Cortex of kidney (tissue), 1 donor: Measurements from ENCODE around the gene JAZF1.

ENCODE experiments used
- DNase-seq: peaks from one replicate; lab custom pipeline; 2025; lab: John Stamatoyannopoulos, UW

Gene JAZF1

DNA sequence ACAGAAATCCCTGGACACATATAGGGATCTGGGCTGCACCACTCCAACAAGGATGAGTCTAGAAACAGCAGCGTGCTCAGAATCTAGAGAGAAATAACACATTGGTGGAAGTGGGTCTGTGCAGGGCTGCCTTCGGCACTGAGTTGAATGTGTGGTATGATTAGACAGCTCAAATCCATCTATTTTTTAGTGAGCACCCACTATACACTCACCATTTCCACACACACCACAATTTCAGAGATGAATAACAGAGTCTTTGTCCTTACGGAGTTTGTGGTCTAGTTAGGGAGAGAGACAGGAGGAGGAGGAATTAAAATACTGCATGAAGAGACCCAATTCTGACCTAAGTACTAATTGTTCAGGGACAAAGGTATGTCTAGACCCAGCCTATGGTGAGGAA is 44.2 kb downstream of the JAZF1 start:
- DNase-seq: no peak

DNA sequence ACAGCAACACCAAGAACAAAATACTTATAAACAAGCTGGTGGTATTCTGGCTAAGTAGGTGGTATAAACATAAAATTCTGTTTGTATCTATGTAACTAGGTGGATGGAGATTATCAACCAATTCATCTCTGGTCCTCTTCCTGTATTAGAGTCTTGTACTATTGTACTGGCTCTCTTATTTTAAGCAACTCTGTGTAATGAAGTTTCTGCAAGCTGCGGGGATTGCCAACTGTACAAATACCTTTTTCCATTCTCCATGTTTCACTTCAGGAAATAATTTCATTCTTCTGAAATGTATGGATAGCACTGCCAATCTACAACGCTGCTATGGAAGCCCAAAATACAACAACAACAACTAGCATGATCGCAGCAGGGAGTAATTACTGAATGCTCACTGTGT is 44.8 kb downstream of the JAZF1 start:
- no peak for DNase-seq

DNA sequence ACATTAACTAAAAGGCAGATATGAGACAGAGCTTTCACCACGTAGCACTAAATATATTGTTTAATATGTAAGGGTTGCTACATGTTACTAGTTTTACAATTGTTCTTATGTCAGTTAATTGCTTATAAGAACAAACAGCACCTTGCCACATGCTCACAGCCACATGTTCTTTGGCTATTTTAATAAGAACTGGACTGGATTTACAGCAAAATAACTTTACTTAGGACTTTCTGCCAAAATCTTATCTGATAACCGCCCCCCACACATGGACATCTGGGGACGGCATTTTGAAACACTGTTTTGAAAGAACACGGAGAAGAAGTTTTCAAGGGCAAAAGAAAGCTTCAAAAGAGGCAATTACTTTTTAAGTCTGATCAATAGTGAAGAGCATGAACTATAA is 45.3 kb downstream of the JAZF1 start:
- DNase-seq: no peak

GRCh38 chr7:28133872-28134271 is 46.7 kb downstream of the JAZF1 start:
- no peak for DNase-seq

- no peak for DNase-seq
Observed at GRCh38 chr7:28132959-28133870, 47.4 kb downstream of the JAZF1 start.

GRCh38 chr7:28130277-28130676 is 50.3 kb downstream of the JAZF1 start:
- DNase-seq: no peak

DNA sequence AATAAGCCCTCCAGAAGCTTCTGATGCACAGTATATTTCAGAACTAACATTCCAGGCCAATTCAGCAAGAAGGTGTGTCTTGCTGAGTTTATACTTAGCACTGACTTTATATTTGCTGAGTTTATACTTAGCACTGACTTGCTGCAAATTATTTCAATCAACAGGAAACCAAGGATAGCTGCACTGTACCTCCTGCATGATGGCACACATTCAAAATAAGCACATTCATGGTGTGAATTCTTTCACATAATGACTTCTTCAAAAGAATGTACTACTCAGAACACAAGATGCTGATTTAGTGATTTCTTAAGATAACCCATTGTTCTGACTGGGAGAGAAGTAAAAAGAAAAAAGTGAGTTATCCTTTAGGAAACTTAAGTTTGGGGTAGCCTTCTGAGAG is 52.0 kb downstream of the JAZF1 start:
- no peak for DNase-seq

- no peak for DNase-seq
Observed at GRCh38 chr7:28126410-28127041, 54.1 kb downstream of the JAZF1 start.

DNA sequence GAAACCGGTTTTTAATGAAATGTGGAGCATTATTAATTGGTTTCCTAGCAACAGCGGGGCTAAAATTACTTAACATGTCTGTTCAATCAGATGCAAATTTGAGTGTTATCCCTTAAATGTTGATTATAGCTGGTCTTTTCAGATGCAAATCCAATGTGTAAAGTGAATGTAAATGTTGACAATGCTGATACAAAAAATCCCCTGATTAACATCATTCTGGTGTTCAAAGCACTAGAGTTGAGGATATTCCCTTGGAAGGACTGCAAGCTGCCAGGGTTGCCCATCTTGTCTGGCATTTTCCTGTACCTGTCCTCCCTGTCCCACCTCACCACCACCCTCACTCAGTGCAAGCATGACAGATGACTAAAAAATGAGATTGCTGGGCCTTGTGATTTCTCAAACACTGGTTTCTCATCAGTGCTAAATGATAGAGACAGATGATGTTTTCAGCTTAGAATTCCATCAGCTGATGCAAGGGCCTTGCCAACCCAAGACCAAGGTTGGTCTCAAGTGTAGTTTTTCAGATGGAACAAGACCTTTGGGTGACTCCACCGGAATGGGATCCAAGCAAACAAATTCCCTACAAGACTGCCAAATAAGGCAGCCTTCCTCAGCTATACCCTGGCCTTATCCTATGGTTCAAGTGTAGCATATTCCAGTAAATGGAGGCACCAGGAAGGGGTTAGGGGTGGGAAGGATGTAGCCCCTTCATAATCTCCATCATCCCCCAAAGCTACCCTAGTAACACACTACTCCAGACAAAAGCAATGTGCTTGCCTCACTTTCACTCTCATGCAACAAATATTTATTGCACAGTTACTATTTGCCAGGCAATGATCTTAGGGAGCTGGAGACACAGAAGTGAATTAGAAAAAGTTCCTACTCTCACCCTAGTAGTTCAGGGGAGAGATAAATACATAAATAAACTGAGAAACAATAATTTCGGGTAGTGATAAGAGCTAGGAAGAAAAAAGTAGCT is 54.9 kb downstream of the JAZF1 start:
- no peak for DNase-seq

- no peak for DNase-seq
Observed at GRCh38 chr7:28124413-28124812, 56.2 kb downstream of the JAZF1 start.

DNA sequence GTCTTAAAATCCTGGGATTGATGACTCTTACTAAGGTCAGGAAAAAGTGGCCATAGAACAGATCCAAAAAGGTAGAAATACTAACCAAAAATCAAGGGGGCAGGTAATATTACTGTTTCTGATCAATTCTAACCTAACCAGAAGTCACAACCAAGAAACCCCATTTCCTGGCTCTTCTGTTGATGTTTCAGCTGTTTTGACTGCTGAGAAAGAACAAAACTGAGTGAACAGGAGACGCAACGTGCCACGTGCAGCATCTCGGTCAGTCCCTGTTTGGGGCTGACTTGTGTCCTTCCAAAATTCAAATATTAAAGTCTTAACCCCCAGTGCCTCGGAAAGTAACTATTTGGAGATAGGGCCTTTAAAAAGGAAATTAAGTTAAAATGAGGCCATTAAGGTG is 56.8 kb downstream of the JAZF1 start:
- no peak for DNase-seq

GRCh38 chr7:28121496-28121895 is 59.1 kb downstream of the JAZF1 start:
- DNase-seq: no peak

DNA sequence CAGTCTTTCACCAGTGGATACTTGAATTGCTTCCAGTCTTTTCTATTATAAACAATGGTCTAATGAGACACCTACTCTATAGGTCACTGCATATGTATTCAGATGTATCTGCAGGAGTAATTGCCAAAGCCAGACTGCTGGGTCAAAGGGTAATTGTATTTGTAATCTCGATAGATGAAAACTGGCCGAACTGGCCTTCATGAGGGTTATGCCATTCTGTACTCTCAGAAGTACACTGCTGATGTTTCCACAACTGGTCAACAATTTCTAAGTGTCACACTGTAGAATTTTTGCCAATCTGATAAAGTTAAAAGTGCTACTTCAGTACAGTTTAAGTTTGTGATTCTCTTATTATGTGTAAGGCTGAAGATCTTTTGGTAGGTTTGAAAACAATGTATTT is 64.6 kb downstream of the JAZF1 start:
- no peak for DNase-seq

DNA sequence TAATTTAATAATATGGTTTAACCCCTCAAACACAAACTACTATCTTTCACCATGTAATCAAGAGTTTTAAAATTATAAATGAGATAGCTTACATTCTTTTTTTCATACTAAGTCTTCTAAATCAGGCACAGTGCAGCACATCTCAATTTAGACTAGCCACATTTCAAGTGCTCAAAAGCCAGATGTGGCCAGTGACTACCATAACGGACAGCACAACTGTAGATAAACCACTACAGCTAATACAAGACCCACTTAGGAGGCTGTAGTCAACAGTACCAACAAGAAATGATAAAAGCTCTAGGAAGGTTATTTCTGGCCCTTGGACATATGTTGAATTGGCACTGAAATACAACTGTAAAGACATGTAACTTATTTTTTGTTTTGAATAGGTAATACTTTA is 65.3 kb downstream of the JAZF1 start:
- no peak for DNase-seq

DNA sequence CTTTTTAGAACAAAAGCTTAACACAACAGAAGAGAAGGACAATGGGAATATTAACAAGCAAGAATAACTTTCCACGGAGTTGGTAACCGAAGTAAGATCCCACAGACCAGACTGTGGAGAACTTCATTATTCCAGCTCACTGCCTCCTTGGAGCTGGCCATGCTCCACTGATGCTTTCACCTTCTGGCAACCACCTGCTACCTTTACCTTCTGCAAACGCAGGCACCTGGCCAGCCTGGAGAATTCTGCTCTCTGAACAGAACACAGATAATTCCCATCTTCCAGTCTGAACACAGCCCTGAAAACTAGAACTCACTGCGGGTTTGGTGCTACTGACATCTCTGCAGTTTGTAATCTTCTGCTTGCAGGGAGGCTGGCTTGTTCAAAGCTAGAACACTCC is 66.5 kb downstream of the JAZF1 start:
- no peak for DNase-seq

- no peak for DNase-seq
Observed at GRCh38 chr7:28112883-28113540, 67.6 kb downstream of the JAZF1 start.

DNA sequence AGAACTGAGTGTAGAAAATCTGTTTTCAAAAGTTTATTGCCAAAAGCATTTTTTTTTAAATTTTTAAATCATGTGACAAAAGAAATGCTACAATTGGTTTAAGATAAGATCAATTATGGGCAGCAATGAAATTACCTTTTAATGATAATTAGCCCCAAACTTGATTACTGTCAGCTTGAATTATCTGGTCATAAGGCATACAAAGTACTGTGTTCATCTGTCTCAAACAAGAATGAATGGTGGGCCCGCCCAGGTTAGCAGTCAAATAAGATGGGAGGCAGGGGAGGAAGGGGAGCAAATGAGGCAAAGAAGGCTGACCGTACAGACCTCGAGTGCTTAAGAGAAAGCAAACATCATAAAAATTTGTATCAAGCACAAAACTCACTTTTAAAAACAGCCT is 68.1 kb downstream of the JAZF1 start:
- no peak for DNase-seq

DNA sequence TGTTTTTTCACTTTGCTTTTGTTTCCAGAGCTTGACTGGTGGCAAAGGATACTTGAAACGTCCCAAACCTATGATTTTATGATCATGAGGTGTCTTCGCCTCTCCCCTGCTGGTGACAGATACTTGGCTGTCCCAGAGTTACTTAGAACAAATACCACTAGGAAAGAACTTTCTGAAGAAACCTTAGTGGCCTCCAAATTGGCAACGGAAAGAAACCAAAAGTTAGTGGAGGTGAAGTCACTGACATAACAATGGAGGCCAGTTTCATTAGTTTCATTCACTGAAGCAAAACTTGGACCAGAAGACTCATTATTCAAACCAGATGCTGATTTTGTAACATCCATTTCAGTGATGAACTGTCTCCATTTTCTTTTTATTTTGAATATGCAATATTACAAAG is 68.6 kb downstream of the JAZF1 start:
- DNase-seq: no peak

DNA sequence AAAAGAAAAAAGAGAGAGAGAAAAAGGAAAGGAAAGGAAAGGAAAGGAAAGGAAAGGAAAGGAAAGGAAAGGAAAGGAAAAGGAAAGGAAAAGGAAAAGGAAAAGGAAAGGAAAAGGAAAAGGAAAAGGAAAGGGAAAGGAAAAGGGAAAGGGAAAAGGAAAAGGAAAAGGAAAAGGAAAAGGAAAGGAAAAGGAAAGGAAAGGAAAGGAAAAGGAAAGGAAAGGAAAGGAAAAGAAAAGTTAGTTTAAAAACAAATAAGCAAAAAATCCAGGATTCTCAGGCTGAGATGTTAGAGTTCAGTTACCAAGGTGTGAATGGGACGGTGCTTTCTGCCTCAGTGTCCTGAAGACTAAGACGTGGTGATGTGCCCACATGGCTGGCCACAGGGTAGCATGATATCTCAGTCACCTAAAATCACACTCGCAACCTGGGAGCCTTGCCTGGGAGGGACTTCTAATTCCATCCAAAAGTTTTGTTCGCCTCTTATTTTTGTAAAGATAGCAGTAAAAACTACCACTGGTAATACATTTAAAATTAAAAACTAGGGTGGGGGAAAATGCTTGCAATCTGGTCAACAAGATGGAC is 70.1 kb downstream of the JAZF1 start:
- DNase-seq: no peak

- DNase-seq: no peak
Observed at GRCh38 chr7:28108747-28109146, 71.8 kb downstream of the JAZF1 start.

- no peak for DNase-seq
Observed at GRCh38 chr7:28107960-28108359, 72.6 kb downstream of the JAZF1 start.
